Hepatocyte (in vitro differentiated cells): ENCODE data around the gene CTSW.

Source experiments
- EZH2 ChIP-seq: fragments of 200-600 bp; sonication (generic); IDR thresholded peaks from 2 replicates; pipeline ENCODE4 v1.6.1; 2016; ENCODE audit warnings: antibody characterized with exemption, mild to moderate bottlenecking, borderline replicate concordance
- EZH2phosphoT487 ChIP-seq: fragments of 200-600 bp; sonication (generic); IDR thresholded peaks from one replicate; pipeline ENCODE4 v1.6.1; 2018; ENCODE audit warnings: antibody characterized with exemption, mild to moderate bottlenecking, low read depth, moderate library complexity; ENCODE audit not compliant: unreplicated experiment, severe bottlenecking
- TF ChIP-seq, protein P1 (sequence below): fragments of 200-600 bp; sonication (generic); IDR thresholded peaks from 2 replicates; pipeline ENCODE4 v1.5.1; 2016; ENCODE audit warnings: antibody characterized with exemption, mild to moderate bottlenecking; ENCODE audit not compliant: poor library complexity

DNA sequence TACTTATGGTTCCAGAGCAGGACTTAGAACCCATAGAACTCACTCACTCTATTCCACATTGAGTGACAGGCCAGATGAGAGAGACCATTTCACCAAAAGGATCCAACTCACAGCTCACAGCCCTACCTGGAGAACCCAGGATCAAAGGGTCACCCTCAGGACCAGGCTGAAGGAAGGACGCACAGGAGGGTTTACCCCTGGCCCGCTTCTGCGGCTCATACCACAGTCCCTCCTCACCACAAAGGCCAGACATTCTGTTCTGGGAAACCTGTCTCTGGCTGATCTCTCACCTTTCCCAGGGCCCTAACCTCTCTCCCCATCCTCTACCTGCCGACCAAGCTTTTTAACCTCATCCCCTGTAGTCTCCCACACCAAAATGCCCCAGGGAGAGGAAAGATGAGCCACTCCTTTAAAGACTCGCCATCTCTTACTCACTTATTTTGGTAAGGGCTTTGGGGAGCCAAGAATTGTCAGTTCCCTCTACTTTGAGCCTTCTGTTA, 15.9 kb downstream of the CTSW start:
- TF ChIP-seq, protein P1, sequence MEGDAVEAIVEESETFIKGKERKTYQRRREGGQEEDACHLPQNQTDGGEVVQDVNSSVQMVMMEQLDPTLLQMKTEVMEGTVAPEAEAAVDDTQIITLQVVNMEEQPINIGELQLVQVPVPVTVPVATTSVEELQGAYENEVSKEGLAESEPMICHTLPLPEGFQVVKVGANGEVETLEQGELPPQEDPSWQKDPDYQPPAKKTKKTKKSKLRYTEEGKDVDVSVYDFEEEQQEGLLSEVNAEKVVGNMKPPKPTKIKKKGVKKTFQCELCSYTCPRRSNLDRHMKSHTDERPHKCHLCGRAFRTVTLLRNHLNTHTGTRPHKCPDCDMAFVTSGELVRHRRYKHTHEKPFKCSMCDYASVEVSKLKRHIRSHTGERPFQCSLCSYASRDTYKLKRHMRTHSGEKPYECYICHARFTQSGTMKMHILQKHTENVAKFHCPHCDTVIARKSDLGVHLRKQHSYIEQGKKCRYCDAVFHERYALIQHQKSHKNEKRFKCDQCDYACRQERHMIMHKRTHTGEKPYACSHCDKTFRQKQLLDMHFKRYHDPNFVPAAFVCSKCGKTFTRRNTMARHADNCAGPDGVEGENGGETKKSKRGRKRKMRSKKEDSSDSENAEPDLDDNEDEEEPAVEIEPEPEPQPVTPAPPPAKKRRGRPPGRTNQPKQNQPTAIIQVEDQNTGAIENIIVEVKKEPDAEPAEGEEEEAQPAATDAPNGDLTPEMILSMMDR, result no peak
- no peak for TF ChIP-seq EZH2
- no peak for TF ChIP-seq EZH2phosphoT487
